HS-27A (cell line): ENCODE results near the gene DGKI.

Experiments used
- DNase-seq: peaks from one replicate; pipeline ENCODE4 v3.0.0-alpha.2; 2012; ENCODE audit warnings: low read depth, missing footprints

DGKI gene

GRCh38 chr7:137538361-137538762, 308.4 kb downstream of the DGKI start:
- DNase-seq, result peak; percentile 41

DNA sequence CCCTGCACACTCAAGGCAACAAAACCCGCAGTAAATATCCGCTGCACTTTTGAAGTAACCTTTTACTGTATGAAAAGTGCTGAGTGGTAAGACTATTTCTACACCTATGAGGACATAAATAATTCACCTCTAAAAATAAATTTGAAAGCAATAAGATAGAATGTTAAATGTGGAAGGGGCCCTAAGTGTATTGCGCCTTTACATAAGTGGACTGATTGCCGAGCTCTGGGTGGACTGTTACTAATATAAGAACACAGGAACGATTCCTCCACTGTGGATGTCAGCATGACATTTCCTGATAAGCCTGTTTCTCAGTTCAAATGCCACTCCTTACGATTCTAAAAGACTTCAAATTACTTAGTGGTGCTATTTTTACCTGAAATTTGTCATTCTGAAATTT, 311.2 kb downstream of the DGKI start:
- DNase-seq, result no peak

DNA sequence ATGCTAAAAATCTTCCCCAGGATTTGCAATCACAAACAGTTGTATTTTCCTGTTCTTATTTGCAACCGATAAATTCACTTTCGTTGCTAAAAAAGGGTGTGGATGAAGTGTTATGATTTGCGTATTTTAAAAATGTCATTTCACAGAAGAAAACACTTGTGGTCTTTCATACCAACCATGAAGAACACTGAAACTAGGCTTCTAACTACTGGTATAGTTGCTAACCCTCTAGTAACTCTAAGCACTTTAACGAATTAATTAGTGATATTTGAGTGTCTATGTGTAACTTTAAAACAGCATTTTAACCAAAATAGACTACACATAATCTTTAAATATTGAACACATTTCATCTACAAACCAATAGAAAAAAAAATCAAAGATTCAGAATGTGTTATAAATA, 315.1 kb downstream of the DGKI start:
- DNase-seq, result no peak

DNA sequence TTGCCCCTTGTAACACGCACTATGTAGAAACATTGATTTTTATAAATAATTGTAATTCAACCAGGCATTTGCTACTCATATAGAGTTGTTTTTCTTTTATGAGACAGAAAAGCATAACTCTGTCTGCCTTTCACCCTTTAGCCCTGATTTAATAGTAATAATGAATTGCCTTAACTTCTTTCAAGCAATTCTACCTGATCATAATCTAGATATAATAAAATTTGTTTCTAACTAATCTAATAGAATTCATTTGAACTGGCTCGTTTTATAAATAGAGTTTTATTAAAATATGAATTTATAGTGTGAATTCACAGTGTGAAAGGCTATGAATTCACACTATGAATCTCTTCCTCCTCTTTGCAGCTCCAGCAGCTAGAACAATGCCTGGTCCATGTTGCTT, 319.1 kb downstream of the DGKI start:
- no peak for DNase-seq

- no peak for DNase-seq
These were observed 323.6 kb downstream of the DGKI start for GRCh38 chr7:137523171-137523570.

DNA sequence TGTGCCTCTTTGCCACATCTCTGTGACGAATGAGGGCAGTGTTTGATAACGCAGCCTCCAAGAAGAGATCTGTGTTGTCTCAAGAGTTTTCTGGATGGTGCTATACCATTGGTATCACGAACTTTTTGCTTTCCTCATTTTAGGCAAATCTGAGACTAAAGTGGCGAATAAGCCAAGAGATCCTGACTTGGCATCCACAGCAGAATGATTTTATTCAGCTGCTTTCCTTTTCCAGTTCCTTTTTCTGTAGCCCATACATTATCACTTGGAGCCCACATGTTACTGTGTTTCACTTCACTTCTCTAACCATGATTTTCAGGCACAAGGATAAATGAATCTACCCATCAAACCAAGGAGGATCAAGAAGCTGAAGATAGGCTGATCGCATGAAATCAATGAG, 325.3 kb downstream of the DGKI start:
- no peak for DNase-seq

DNA sequence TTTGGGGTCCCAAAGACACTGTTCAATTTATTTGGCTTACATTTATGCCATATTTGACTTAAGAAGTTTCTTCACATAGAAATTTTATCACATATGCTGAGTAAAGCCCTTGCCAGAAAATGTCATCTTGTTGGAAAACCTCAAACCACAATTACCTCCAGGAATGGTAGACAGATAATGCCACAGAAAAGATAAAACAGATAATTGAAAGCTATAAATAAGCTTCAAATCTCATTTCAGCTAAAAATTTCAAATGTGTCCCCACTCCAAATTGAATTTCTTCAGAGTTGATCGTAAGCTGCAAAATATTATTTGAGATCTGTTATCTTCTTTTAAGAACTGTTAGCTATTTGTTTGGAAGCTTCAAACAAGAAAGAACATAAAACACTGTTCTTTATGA, 326.8 kb downstream of the DGKI start:
- DNase-seq, result no peak

- DNase-seq, result no peak
These were observed 327.5 kb downstream of the DGKI start for GRCh38 chr7:137519181-137519691.

DNA sequence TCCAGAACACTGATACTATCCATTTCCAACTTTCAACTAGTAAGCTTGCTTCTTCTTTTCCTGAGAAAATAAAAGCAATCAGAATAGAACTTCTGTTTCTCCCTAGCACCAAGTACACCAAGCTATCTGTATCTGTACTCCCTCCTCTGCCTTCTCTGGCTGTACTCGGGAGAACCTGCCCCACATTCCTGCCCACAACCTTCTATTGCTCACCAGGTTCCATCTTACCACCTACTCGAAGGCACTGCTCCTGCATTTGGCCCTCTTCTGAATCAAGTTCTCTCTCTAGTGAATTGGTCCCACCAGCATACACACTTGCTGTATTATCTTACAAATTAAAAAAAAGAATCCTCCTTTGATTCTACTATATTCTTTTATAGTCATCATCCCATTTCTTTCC, 333.7 kb downstream of the DGKI start:
- no peak for DNase-seq

- DNase-seq, result no peak
These were observed 339.7 kb downstream of the DGKI start for GRCh38 chr7:137507096-137507495.

DNA sequence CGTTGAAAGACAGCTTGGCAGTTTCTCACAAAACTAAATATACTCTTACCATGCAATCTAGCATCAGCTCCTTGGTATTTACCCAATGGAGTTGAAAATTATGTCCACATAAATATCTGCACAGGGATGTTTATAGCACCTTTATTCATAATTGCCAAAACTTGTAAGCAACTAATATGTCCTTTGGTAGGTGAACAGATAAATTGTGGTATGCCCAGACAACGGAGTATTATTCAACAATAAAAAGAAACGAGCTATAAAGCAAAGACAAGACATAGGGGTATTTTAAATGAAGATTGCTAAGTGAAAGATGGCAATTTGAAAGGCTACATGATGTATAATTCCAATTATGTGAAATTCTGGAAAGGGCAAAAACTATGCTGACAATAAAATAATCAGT, 340.7 kb downstream of the DGKI start:
- no peak for DNase-seq

- no peak for DNase-seq
These were observed 345.2 kb downstream of the DGKI start for GRCh38 chr7:137501562-137501961.

GRCh38 chr7:137492889-137493288, 353.9 kb downstream of the DGKI start:
- DNase-seq, result no peak

DNA sequence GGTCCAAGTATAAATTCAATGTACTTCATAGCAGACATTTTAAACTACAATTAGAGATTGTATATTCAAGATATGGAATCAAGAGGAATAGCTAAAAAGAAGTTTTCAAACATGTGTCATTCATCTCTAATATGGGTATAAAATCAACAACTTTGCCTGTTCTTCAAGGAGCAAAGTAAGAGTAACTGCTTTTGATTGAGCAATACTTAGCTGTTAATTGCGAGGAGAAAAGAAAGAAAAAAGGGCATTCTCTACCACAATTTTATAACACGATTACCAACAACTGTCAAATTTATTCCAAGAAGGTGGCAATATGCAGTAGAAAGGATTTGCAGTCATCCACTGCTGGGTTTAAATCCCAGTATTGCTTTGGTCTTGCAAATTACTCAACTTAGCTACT, 356.9 kb downstream of the DGKI start:
- no peak for DNase-seq

- DNase-seq, result no peak
These were observed 358.7 kb downstream of the DGKI start for GRCh38 chr7:137488038-137488437.

GRCh38 chr7:137485818-137486217, 361.0 kb downstream of the DGKI start:
- no peak for DNase-seq

GRCh38 chr7:137484326-137484725, 362.4 kb downstream of the DGKI start:
- no peak for DNase-seq

DNA sequence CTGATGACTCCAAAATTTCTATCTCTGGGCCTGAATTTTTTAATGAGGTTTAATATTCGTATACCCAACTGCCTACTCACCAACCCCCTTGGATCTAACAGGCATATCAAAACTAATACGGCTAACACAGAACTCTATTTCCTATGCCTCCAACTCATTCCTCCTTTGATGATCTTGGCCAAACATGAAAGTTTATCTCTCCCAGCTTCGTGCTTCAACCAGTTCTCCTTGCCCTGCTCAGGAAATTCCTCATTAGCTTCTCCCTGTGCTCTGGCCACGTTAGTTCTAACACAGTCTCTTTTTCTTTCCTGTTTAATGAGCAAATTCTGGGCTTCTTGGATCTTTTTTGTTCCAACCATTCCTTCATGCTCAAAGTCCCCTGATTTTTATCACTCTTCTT, 364.3 kb downstream of the DGKI start:
- DNase-seq, result no peak

DNA sequence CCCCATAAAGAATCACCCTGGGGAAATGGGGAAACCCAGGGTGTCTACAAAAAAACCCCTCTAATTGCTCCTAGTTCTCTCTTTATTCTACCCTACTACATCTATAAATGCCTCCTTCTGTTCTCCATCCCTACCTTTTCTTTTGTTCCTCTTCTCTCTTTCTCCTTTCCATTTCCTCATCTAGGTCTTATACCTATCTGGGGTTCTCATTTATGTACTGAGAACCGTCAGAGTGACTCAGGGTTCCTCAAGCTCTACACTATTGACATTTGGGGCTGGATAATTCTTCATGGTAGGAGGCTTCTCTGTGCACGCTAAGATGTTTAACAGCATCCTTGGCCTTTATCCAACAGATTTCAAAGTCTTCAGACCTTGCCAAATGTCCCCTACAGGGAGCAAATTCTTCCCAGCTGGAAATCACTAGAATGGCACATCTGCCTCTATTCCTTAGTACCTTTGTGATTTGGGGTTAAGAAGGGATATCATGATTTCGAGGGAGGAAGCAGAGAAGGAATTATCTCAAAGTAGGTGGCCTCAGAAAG, 365.9 kb downstream of the DGKI start:
- no peak for DNase-seq

- no peak for DNase-seq
These were observed 366.4 kb downstream of the DGKI start for GRCh38 chr7:137480401-137480800.

DNA sequence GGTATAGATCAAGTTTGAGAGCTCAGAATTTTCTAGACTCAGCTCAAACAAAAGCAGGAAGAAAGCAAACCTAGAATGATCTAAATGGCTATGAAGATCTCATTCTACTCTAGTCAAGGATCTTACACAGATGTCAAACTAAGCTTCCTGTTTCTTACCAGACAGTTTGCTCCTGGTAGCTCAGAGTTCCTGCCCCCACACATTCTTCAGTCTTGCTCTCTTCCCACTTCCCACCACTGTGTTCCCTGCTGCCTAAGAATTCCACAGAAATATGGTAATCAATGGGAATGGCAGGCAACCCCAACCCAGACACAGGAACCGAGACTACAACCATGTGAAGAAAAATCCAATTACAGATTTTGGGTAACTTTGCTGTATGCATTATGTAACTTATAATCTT, 369.8 kb downstream of the DGKI start:
- DNase-seq, result no peak

GRCh38 chr7:137475966-137476365, 370.8 kb downstream of the DGKI start:
- no peak for DNase-seq

DNA sequence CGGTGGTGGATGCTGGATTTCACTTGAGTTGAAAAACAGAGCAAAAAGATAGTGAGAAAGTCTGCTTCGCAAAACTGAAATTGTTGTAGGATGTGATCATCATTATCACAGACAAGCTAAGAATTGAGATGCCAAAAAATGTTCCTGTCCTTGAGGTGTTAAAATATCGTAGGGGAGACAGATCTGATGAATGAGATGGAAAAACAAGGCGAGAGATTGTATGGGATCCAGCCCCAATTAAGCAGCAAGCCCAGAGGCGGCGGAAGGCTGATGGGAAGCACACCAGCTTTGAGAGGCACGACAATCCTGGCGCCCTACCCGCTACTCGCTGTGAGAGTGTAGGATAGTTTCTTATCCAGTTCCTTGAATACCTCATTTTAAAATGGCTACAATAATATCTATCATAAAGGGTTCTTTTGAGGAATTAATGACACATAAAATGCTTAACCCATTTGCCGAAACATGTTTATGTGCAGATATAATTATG, 372.2 kb downstream of the DGKI start:
- no peak for DNase-seq

DNA sequence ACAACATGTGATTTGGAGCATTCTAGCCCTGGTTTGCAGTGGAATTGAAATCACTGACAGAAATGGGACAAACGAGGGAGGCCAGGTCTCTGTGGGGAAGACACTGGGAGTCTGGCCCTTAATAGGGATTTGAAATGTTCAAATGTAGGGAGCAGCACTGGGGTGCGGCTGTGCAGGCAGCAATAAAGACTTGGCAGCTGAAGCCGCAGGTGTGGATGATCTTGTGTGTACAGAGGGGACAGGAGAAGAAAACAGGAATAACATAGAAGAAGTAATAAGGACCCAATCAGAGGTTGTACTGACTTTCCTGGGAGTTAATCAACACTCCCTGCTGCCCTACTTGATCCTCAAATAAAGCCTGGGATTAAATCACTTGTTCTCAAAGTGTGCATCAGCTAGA, 375.6 kb downstream of the DGKI start:
- DNase-seq, result no peak

- no peak for DNase-seq
These were observed 376.9 kb downstream of the DGKI start for GRCh38 chr7:137469858-137470257.
